AG04449 (cell line): ENCODE data around the gene AOC3.

ENCODE experiments used
- CTCF ChIA-PET: fragments of 350-600 bp; formaldehyde crosslinking; extraction: SDS; loops from one replicate; lab custom pipeline; 2021; ENCODE audit warnings: antibody characterized with exemption; lab: Yijun Ruan, JAX
- POLR2A ChIA-PET: fragments of 400-600, 350-600 bp; formaldehyde crosslinking; extraction: SDS; loops from one replicate; lab custom pipeline; 2020; ENCODE audit warnings: antibody characterized with exemption, inconsistent platforms; lab: Yijun Ruan, JAX
- DNase-seq: peaks from one replicate; pipeline ENCODE4 v3.0.0-alpha.2; 2010; ENCODE audit warnings: low read depth, low spot score
- H3K4me3 ChIP-seq: 2 replicates; pipeline ENCODE4 v1.5.1; 2011; ENCODE audit warnings: low read depth, mild to moderate bottlenecking, control low read depth, low read length
- CTCF ChIP-seq: IDR thresholded peaks from one replicate; pipeline ENCODE4 v1.5.1; 2011; ENCODE audit warnings: mild to moderate bottlenecking, moderate library complexity, low read length, control low read depth, inconsistent platforms; ENCODE audit not compliant: insufficient read depth; ENCODE audit errors: missing control alignments

The AOC3 gene

DNA sequence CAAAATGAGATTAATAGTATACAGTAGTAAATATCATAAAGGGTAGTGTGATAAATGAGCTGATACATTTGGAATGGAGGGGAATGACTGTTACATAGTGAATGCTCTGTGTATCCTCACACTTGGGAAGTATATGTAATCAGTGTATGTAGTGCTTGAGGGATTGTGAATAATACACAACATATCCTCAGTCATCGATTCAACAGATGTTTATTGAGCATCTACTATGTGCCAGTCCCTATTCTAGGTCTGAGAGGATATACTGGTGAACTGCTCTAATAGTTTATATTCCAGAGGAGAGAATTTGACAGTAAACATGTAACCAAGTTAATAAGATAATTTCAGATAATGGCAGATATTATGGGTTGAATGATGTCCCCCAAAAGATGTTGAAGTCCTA lies 23.5 kb upstream of the AOC3 start:
- POLR2A ChIA-PET: no interaction called here
- CTCF ChIA-PET: no interaction called here
- no peak for DNase-seq
- H3K4me3 ChIP-seq: no peak overlapping the region
- TF ChIP-seq CTCF: no peak

DNA sequence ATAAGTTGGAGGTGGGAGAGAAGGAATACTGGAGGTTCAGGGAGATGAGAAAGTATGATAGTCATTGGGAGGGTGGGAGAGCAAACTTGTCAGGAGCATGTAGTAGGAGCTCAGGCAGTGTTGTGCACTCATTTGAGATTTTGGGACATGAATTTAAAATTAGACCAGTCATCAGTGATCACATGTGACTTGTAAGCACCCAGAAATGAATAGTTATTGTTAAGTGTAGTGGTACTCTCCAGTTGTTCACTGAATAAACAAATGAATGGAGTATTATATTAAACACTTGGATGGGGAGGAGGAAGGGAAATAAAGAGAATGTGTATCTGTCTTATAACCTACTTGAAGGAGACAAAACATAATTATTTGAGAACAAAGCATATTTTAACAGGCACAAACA lies 20.0 kb upstream of the AOC3 start:
- DNase-seq: no peak
- ChIA-PET CTCF (interaction anchor here (1.0 to 10.5 kb wide), 3 partner anchors 10 to 98 kb away, joined by 3 to 133 read pairs (median 50); partner anchors contain the start of genes AOC2 and BECN1), POLR2A (no interaction called here)
- no peak overlapping the region for H3K4me3 ChIP-seq
- no peak for TF ChIP-seq CTCF

GRCh38 chr17:42832213-42832933 lies 18.6 kb upstream of the AOC3 start:
- ChIA-PET POLR2A (interaction anchor here (0.8 kb wide), 1 partner anchor 32 kb away, joined by 3 read pairs; no protein-coding TSS in a partner anchor), CTCF (interaction anchor here (0.8 to 10.5 kb wide), 6 partner anchors 11 to 254 kb away, joined by 3 to 133 read pairs (median 4); partner anchors contain the start of genes AOC2 and BECN1)
- H3K4me3 ChIP-seq: peak overlapping the region; percentile 94
- no peak for TF ChIP-seq CTCF
- DNase-seq: no peak

- no peak for TF ChIP-seq CTCF
- ChIA-PET CTCF (interaction anchor here (0.9 to 10.5 kb wide), 7 partner anchors 10 to 255 kb away, joined by 3 to 133 read pairs (median 5); partner anchors contain the start of genes AOC2 and BECN1), POLR2A (interaction anchor here (0.8 to 2.0 kb wide), 2 partner anchors 9 to 32 kb away, joined by 3 to 5 read pairs; partner anchors contain the start of gene BECN1)
- H3K4me3 ChIP-seq: peak within 1 kb of the TSS; percentile 94
- no peak for DNase-seq
Observed at GRCh38 chr17:42832934-42833766, 17.8 kb upstream of the AOC3 start, which contains the start of gene PSME3. PSME3 (plus strand) TSS chr17:42833397; CDS start chr17:42833632, 235 bp downstream.

DNA sequence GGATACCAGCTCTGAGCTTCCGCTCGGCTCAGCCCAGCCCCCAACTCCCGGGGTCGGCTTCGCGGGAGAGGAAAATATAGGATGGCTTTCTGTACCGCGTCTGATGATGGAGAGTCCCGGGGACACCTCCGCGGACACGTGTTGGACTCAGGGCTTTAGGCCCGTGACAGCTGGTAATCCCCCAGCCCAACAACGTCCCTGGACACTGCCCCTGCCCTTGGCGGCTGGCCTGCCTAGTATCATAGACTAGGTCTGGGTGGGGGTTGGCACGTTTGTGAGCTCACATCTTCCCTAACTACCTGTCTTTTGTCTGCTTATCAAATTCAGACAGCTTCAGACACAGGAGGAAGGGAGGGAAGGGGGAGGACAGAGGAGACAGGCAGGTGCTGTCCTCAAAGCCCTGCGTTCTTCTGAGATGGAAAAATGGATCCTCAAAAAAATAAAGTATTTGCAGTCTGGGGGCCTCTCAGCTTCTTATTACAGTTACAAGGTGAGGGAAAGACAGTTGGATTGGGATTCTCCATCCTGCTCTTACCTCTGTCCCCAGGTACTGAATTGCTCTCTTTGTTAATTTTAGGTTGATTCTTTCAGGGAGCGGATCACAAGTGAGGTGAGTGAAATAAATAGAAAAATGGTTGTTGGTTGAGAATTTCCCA lies 17.1 kb upstream of the AOC3 start:
- TF ChIP-seq CTCF: no peak
- ChIA-PET CTCF (interaction anchor here (0.6 to 10.5 kb wide), 9 partner anchors 9 to 341 kb away, joined by 3 to 133 read pairs (median 5); partner anchors contain the start of genes AOC2 and BECN1), POLR2A (interaction anchor here (2.0 kb wide), 1 partner anchor 10 kb away, joined by 5 read pairs; the partner anchor contains the start of gene BECN1)
- no peak for DNase-seq
- H3K4me3 ChIP-seq: peak overlapping the region; percentile 94
